Smooth muscle cell (in vitro differentiated cells): ENCODE results near the gene TTLL6. TPM values are rescaled to one million over a fixed set of nuclear protein-coding genes. Genes with fewer than 3 reads are reported as not detected.
A peak's percentile ranks its signal among the peaks of the same experiment; 100 is the strongest.

ENCODE experiments used
- DNase-seq: peaks from one replicate; lab custom pipeline; 2025; ENCODE audit not compliant: unreplicated experiment; lab: John Stamatoyannopoulos, UW
- H2AFZ ChIP-seq: fragments of 200-600 bp; sonication (generic); 2 replicates; pipeline ENCODE4 v1.6.0; 2016; ENCODE audit warnings: antibody characterized with exemption, low read depth, mild to moderate bottlenecking
- H3F3A ChIP-seq: fragments of 200-600 bp; sonication (generic); 2 replicates; pipeline ENCODE4 v1.6.0; 2017; ENCODE audit warnings: antibody characterized with exemption, low read depth
- H3K27ac ChIP-seq: fragments of 200-600 bp; sonication (generic); 2 replicates; pipeline ENCODE4 v1.5.1; 2016; ENCODE audit warnings: low read depth, mild to moderate bottlenecking
- H3K27me3 ChIP-seq: fragments of 200-600 bp; sonication (generic); 2 replicates; pipeline ENCODE4 v1.6.1; 2016; ENCODE audit warnings: low read depth, mild to moderate bottlenecking
- H3K36me3 ChIP-seq: fragments of 200-600 bp; sonication (generic); 2 replicates; pipeline ENCODE4 v1.5.1; 2016; ENCODE audit warnings: low read depth
- H3K4me1 ChIP-seq: fragments of 200-600 bp; sonication (generic); 2 replicates; pipeline ENCODE4 v1.5.1; 2016; ENCODE audit warnings: low read depth
- H3K4me2 ChIP-seq: fragments of 200-600 bp; sonication (generic); 2 replicates; pipeline ENCODE4 v1.6.0; 2016; ENCODE audit warnings: mild to moderate bottlenecking
- H3K4me3 ChIP-seq: fragments of 200-600 bp; sonication (generic); 2 replicates; pipeline ENCODE4 v1.5.1; 2016; ENCODE audit warnings: mild to moderate bottlenecking
- H3K79me2 ChIP-seq: fragments of 200-600 bp; sonication (generic); 2 replicates; pipeline ENCODE4 v1.6.0; 2016; ENCODE audit warnings: low read depth, mild to moderate bottlenecking
- H3K9ac ChIP-seq: fragments of 200-600 bp; sonication (generic); 2 replicates; pipeline ENCODE4 v1.6.0; 2016; ENCODE audit warnings: low read depth
- H3K9me3 ChIP-seq: fragments of 200-600 bp; sonication (generic); replicated peaks from 2 replicates; pipeline ENCODE4 v1.5.1; 2016; ENCODE audit warnings: low read depth
- H4K20me1 ChIP-seq: fragments of 200-600 bp; sonication (generic); 2 replicates; pipeline ENCODE4 v1.6.0; 2016; ENCODE audit warnings: low read depth
- WGBS: methylation state at CpG from one replicate; pipeline ENCODE4 v1.1.7; 2016; ENCODE audit warnings: low lambda C conversion rate; 5-methylcytosine and 5-hydroxymethylcytosine counted together
- polyA plus RNA-seq: library from polyadenylated mRNA; unstranded; fragments of >200 nt; fragmentation: Nextera tagmentation; extraction: Ambion mirVana; gene quantifications from 2 replicates; pipeline ENCODE4 v1.2.1, GENCODE V29; 2016
- total RNA-seq: library from RNA; depleted of rRNA; stranded (reverse); fragments of >200 nt; gene quantifications from 2 replicates; pipeline ENCODE4 v1.2.3, GENCODE V29; 2014
- TF ChIP-seq, protein P1 (sequence below): fragments of 200-600 bp; sonication (generic); IDR thresholded peaks from 2 replicates; pipeline ENCODE4 v1.5.1; 2017; ENCODE audit warnings: borderline replicate concordance, mild to moderate bottlenecking, antibody characterized with exemption; ENCODE audit not compliant: insufficient read depth, poor library complexity, severe bottlenecking

The TTLL6 gene
- total and polyA plus RNA-seq, 2 experiments from 2014 or later: 0.41 TPM; not detected in 1

DNA sequence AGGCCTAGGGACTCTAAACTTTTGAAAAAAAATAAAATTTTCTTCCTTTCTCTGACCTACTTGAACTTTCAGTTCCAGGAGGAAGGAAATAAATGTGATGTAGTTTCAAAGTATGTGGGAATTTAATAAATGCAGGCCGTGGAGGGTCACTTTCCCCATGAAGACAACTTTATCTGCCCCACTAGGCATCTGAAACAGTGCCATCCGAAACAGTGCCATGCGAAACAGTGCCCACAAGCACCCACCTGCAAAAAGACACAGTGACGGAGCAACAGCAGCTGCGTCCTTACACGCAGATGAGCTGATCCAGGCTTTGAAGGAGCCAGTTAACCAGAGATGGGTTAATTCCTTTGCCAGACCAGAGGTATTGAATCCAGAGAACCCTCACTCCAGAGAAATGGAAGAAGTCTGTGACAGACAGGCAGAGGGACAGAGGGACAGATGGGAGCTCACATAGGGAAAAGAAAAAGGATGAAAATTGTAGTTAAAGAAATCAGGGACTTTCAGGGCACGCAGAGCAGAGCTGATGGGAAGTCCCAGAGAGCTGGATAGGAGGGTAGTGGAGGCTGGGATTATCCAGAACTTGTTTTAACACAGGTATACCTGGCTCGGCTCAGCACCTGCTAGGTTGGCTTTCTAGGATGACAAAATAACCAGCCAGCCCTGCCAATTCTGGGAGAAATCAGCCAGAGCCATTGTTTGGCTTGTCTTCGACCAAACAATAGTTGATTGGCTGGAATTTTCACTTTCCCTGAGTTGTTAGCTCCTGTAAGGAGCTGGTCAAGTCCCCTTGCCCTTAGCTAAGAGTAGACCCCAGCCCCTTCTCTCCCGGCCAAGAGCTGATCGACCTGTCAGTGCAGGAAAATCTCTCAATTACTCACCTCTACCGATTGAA is 71.4 kb downstream of the TTLL6 start:
- H2AFZ ChIP-seq: no peak overlapping the region
- no peak for DNase-seq

DNA sequence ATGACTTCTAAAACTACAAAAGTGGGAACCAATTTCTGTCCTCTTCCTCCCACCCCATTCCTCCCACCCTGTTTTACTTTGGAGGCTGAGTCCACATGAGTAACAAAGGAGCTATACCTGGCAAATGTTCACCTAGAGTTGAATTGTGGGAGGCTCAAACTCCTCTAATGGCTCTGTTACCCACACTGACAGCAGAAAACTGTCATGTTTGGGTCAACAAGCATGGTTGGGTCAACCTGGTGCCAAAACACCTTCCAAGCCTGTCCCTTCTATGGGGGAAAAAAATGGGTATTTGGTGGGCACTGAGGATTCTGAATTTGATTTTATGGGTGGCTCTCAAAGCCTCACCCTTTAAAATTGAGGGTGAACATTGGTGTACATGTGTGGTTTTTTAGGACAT is 76.5 kb downstream of the TTLL6 start:
- Histone ChIP-seq H2AFZ (no peak overlapping the region), H3K9ac (no peak overlapping the region), H3K4me3 (no peak overlapping the region), H3K4me2 (no peak overlapping the region), H4K20me1 (no peaks in the 10 kb centered on the region), H3K27me3 (peaks cover 98% of the 10 kb centered on the region), H3F3A (no peaks in the 10 kb centered on the region), H3K4me1 (no peaks in the 10 kb centered on the region), H3K36me3 (no peaks in the 10 kb centered on the region), H3K79me2 (no peaks in the 10 kb centered on the region), H3K9me3 (no peaks in the 10 kb centered on the region), H3K27ac (no peak overlapping the region)
- DNase-seq: no peak
- TF ChIP-seq, protein P1, sequence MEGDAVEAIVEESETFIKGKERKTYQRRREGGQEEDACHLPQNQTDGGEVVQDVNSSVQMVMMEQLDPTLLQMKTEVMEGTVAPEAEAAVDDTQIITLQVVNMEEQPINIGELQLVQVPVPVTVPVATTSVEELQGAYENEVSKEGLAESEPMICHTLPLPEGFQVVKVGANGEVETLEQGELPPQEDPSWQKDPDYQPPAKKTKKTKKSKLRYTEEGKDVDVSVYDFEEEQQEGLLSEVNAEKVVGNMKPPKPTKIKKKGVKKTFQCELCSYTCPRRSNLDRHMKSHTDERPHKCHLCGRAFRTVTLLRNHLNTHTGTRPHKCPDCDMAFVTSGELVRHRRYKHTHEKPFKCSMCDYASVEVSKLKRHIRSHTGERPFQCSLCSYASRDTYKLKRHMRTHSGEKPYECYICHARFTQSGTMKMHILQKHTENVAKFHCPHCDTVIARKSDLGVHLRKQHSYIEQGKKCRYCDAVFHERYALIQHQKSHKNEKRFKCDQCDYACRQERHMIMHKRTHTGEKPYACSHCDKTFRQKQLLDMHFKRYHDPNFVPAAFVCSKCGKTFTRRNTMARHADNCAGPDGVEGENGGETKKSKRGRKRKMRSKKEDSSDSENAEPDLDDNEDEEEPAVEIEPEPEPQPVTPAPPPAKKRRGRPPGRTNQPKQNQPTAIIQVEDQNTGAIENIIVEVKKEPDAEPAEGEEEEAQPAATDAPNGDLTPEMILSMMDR: no peak

More for the DNA sequence above, 71.4 kb downstream of the TTLL6 start:
- 60% methylated on average over 12 of the region's 12 CpGs for WGBS
- H3K27ac ChIP-seq: no peak overlapping the region
- no peaks in the 10 kb centered on the region for H3K4me1 ChIP-seq
- H3K4me2 ChIP-seq: no peak overlapping the region
- no peaks in the 10 kb centered on the region for H3F3A ChIP-seq
- TF ChIP-seq, protein P1: no peak
- peaks cover 100% of the 10 kb centered on the region for H3K27me3 ChIP-seq
- no peaks in the 10 kb centered on the region for H3K36me3 ChIP-seq
- no peaks in the 10 kb centered on the region for H3K9me3 ChIP-seq
- no peaks in the 10 kb centered on the region for H3K79me2 ChIP-seq
- no peak overlapping the region for H3K4me3 ChIP-seq
- H4K20me1 ChIP-seq: no peaks in the 10 kb centered on the region
- no peak overlapping the region for H3K9ac ChIP-seq

DNA sequence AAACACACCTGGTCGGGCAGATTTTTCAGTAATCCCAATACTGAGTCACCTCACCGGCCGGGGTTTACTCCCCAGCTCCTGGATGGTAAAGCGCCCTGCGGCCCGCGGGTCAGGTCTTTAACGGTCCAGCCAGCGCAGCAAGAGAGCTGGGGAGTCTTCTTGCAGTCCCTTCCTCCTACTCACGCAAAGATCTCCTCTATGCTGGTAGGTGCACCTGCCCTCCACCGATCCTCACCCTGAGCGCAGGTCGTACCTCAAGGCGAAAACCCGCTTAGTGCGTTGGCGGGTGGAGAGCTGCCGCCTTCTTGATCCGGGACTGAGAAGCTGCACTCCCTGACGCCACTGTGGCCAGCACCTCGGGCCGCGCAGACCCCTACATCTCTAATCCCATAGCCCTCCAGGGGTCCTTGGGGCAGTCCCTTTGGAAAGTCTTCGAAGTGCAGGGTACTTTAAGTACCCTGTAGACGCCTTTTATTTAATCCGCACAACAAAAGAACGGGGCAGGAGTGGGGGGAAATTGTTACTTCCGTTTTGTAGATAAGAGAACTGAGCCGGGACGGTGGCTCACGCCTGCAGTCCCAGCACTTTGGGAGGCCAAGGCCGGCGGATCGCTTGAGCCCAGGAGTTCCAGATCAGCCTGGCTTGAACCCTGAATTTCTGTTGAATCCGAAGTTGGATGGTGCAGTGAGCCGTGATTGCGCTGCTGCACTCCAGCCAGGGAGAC is 78.1 kb downstream of the TTLL6 start:
- Histone ChIP-seq H3K36me3 (no peaks in the 10 kb centered on the region), H3K79me2 (no peaks in the 10 kb centered on the region), H3K4me2 (peak overlapping the region; percentile 27), H3K4me3 (no peak overlapping the region), H3K27me3 (peaks cover 98% of the 10 kb centered on the region), H3F3A (no peaks in the 10 kb centered on the region), H3K4me1 (no peaks in the 10 kb centered on the region), H3K9ac (no peak overlapping the region), H3K9me3 (no peaks in the 10 kb centered on the region), H3K27ac (no peak overlapping the region), H2AFZ (no peak overlapping the region), H4K20me1 (no peaks in the 10 kb centered on the region)
- TF ChIP-seq, protein P1: no peak
- DNase-seq: no peak
- 20% methylated on average over 37 of the region's 37 CpGs for WGBS
